Omental fat pad (tissue), 4 donors: ENCODE measurements around the gene TTLL5. TPM values are rescaled to one million over a fixed set of nuclear protein-coding genes. Genes with fewer than 3 reads are reported as not detected.
A peak's percentile ranks its signal among the peaks of the same experiment; 100 is the strongest.

Experiments used
- ATAC-seq: fragments of 150-250 bp; one replicate; pipeline ENCODE4 v1.9.1; 2016; ENCODE audit warnings: mild to moderate bottlenecking, moderate library complexity; ENCODE audit not compliant: low FRiP score
- DNase-seq: peaks from one replicate; pipeline ENCODE4 v3.0.0-alpha.2; 2019; ENCODE audit warnings: low spot score
- total RNA-seq, 4 donors: library from RNA; depleted of rRNA; stranded (reverse); fragments of >200 nt; gene quantifications; one replicate each; pipeline ENCODE4 v1.1.0, GENCODE V29; 2016
- TF ChIP-seq, protein P1 (sequence below), 3 donors: fragments of 450-650 bp; IDR thresholded peaks; one replicate each; pipeline ENCODE4 v1.5.1; 2016 to 2017; ENCODE audit warnings: antibody characterized with exemption in 3 of 3, mild to moderate bottlenecking in 3 of 3, moderate library complexity in 2 of 3

The TTLL5 gene
- total RNA-seq, 4 donors from 2014 or later, result 17.3 to 28.2 (median 22.2) TPM

DNA sequence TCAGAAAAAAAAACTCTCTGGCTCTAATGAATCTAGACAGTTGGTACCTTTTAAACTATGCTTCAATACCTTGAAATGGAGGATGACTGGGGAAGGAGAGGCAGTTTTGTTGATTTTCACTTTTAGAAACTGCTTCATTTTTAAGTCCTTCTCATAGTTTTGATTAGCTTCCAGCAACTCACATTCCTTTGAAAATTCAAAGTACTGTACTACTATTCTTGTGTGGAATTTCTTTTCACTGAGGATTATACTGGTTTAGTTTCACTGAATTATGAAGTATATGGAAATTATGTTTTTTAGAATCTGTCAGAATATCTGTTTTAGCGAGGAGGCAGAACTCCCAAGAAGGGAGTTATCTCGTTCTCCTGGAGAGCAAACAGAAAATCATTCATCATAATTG, 204.5 kb downstream of the TTLL5 start:
- ATAC-seq (no peak), DNase-seq (no peak)
- TF ChIP-seq, protein P1, sequence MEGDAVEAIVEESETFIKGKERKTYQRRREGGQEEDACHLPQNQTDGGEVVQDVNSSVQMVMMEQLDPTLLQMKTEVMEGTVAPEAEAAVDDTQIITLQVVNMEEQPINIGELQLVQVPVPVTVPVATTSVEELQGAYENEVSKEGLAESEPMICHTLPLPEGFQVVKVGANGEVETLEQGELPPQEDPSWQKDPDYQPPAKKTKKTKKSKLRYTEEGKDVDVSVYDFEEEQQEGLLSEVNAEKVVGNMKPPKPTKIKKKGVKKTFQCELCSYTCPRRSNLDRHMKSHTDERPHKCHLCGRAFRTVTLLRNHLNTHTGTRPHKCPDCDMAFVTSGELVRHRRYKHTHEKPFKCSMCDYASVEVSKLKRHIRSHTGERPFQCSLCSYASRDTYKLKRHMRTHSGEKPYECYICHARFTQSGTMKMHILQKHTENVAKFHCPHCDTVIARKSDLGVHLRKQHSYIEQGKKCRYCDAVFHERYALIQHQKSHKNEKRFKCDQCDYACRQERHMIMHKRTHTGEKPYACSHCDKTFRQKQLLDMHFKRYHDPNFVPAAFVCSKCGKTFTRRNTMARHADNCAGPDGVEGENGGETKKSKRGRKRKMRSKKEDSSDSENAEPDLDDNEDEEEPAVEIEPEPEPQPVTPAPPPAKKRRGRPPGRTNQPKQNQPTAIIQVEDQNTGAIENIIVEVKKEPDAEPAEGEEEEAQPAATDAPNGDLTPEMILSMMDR (IDR thresholded peaks at IDR 0.05), result no peak

- DNase-seq, result no peak
- no peak for ATAC-seq
- TF ChIP-seq, protein P1 (IDR thresholded peaks at IDR 0.05), result no peak
Measured at GRCh38 chr14:75866970-75867369, 205.9 kb downstream of the TTLL5 start.

DNA sequence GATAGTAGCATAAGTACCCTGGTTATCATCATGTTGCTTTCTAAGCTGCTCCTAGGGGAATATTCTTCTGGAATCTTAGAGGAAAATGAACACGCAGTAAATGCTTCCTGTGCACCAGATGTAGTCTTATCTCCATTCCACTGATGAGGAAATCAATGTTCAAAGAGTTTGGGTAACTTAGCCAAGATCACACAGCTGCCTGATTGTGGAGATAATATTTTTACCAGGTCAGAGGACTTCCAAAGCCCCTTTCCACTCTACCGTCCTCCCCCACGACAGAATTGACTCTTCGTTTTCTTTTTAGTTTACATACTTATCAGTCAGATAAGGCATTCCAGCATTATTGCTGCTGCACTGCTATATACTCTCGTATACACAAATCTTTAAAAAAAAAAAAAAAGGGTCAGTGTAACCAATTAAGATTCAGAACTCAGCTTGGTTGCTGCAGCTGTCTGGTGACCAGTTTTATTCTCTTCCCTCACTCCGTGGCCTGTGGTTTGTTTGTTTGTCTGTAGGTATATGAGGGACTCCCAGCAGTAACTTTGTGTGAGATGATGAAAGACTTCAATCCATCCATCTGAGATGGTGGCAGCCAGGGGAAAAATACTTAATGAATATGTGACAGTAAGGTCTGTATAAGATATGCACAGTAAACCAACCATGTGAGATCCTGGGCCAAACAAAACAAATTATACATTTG, 210.3 kb downstream of the TTLL5 start:
- TF ChIP-seq, protein P1 (IDR thresholded peaks at IDR 0.05), result no peak
- ATAC-seq (no peak), DNase-seq (no peak)

DNA sequence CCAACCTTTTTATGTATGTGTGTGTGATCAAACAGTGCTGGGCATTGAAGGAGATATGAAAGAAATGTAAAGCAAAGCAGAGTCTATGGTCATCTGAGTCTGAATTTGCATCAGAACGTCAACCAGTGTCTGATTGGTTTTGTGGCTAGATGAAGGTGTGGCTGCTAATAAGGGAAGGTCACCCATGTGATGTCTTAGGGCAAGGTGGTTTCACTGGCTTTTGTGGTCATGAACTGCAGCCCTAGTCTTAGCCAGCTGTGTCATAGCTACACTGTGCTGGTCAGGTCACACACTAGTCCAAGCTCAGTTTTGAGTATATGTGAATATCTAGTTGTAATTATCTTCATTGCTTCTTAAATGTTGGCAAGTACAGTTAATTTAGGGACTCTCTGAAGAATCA, 214.9 kb downstream of the TTLL5 start:
- DNase-seq (no peak), ATAC-seq (no peak)
- TF ChIP-seq, protein P1 (IDR thresholded peaks at IDR 0.05), result no peak

GRCh38 chr14:75876530-75876929, 215.5 kb downstream of the TTLL5 start:
- peak; percentile 30 for ATAC-seq
- TF ChIP-seq, protein P1 (IDR thresholded peaks at IDR 0.05), result no peak
- DNase-seq, result no peak

DNA sequence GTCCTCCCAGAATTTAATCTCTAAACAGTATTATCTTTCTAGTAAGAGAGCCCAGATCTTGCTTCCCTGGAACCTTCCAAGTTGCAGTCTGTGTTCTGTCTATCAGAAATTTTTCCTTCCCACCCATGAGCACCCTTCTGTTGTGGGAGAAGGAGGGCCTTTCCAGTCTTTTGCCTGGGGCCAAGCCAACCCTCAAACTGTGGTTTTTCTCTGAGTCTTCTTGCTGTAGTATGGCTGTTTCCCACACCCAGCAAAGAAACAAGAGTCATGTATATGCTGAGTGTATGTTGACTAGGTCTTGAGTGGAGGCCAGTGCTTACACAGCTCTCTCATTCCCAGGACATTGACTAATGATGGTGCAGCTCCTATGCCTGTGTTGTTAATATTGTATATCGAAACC, 216.2 kb downstream of the TTLL5 start:
- peak; percentile 74 for ATAC-seq

DNA sequence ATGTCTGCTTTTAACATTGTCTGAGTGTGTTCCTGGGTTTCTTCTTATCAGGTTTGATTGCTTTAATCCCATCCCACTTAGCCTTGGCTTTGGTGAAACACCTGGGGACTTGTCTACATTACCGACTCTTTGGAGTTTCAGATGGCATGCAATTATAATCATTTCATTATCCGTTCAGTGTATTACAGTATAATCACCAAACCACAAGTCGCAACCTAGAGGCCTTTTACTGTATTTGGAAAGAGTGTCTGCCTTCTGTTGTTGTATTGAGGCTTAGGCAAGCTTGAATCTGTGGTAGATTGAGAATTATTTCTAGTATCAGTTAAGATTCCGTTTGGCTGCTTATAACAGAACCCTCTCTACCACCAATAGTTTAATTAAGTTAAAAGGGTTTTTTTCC, 216.8 kb downstream of the TTLL5 start:
- ATAC-seq (peak; percentile 16), DNase-seq (no peak)
- TF ChIP-seq, protein P1 (IDR thresholded peaks at IDR 0.05), result no peak

More for the DNA sequence above, 216.2 kb downstream of the TTLL5 start:
- no peak for DNase-seq
- TF ChIP-seq, protein P1 (IDR thresholded peaks at IDR 0.05), result no peak
